Right lobe of liver (tissue), 4 donors: ENCODE data around the gene GTPBP1.
A peak's percentile ranks its signal among the peaks of the same experiment; 100 is the strongest.

Experiments used
- CTCF ChIP-seq, 4 donors: fragments of 200-600 bp in 3 of 4; fragments of 450-650 bp in 1 of 4; IDR thresholded peaks; one replicate each; pipeline versions ENCODE4 v1.5.1 to v1.8.0; 2016 to 2022; ENCODE audit warnings: antibody characterized with exemption in 4 of 4, mild to moderate bottlenecking in 2 of 4
- POLR2A ChIP-seq: fragments of 450-650 bp; IDR thresholded peaks from one replicate; pipeline ENCODE4 v1.6.1; 2017; ENCODE audit warnings: antibody characterized with exemption, mild to moderate bottlenecking
- donor health status: DM: no; HTN: no; CAD: no.
- donor health status: DM: no; HTN: no; CAD: no.
- donor health status: DM: no; HTN: yes; CAD: no.

GRCh38 chr22:38656256-38657044 is 49.3 kb upstream of the GTPBP1 start, which contains the start of the genes CBY1 and FAM227A:
- TF ChIP-seq CTCF (IDR thresholded peaks at IDR 0.05): no peak
- TF ChIP-seq POLR2A: peak; percentile 44
